Measurements from ENCODE around the gene CHST15.
"Not testable (repeated sequence)": the region's sequence is repeated elsewhere in the genome, so short reads cannot be mapped to it uniquely, and the experiment has no call there.

Gene CHST15

DNA sequence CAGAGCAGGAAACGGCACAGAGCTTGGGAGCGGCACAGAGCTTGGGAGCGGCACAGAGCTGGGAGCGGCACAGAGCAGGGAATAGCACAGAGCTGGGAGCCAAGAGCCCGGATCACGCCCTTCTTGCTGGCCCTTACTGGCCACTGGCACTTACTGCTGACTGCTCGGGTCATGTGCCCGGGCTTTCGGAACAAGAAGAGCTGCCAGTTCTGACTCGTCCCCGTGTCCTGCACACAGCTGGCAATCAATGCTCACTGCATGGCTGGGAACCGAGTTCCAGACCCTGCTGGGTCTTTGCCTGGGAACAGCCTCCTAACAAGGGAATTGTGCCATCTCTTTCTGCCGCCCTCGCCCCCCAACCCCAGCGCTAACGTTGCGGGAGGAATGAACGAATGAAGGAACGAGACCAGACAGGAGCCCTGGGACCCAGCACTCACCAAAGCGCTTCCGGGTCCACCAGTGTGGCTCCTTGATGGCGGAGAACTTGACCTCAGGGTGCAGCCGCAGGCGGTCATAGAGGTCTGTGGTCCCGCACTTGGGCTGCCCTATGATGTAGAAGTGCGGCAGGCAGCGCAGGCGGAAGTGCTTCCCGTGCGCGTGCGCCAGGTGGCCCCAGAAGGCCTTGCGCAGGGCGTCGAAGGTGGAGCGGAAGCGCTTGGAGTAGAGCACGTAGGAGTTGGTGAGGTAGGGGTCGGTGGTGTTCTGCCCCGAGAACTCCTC is 49.1 kb downstream of the CHST15 start:
- no peak for DNase-seq (ENCODE audit: low read depth)

DNA sequence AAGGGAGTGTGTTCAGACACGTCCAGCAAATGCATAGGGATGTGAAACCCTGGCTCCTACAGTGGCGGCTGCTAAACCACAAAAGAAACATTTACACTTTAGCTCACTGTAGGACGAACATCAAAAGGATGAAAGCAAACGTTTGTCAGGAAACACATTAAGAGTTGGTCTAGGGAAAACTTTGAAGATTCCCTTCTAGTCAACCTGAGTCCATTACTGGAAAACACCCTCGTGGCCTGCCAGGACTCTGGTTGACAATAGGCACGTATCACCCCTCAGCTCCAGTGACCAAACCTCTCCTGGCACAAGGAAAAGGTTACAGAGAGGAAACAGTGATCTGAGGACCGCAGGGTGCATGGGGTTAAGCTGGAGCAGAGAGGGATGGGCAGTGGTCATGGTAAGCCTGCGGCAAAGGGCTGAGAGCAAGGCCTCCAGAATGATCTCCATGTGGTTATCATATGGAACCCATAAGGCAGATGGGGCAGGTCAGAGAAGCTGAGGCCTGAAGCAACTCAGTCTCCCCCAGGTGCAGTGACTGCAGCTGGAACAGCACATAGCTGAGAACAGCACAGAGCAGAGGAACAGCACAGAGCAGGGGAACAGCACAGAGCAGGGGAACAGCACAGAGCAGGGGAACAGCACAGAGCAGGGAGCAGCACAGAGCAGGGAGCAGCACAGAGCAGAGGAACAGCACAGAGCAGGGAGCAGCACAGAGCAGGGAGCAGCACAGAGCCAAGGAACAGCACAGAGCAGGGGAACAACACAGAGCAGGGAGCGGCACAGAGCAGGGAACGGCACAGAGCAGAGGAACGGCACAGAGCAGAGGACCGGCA is 49.9 kb downstream of the CHST15 start:
- DNase-seq (ENCODE audit: low read depth) = no peak

DNA sequence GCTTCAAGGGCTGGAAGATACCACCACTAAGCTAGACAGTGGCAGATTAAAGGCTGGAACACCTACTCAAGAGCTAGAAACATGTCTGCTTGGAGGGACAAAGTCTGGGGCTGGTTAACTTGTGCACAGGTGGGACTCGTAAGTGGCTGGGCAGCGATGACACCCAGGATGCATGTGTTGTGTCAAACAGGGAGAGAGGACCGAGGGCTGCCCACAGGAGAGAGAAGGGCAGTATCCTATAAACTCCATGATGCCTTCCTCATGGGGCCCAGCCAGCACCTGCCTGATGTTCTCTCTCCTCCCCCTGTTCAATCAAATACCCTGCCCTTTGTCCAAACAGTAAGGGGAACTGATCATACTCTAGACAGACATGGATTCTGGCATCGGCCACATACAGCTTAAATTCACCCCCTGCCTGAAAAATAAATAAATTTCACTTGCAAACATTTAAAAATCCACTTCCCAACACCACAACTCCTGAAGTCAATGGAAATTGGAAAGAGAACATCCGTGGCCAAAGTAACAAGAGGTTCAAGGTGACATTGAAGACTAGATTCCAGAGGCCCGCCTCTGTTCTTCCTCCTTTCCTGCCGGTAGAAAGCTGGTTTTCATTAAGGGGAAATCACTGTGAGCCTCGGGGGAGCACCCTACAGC is 50.6 kb downstream of the CHST15 start:
- no peak for DNase-seq (ENCODE audit: low read depth)

DNA sequence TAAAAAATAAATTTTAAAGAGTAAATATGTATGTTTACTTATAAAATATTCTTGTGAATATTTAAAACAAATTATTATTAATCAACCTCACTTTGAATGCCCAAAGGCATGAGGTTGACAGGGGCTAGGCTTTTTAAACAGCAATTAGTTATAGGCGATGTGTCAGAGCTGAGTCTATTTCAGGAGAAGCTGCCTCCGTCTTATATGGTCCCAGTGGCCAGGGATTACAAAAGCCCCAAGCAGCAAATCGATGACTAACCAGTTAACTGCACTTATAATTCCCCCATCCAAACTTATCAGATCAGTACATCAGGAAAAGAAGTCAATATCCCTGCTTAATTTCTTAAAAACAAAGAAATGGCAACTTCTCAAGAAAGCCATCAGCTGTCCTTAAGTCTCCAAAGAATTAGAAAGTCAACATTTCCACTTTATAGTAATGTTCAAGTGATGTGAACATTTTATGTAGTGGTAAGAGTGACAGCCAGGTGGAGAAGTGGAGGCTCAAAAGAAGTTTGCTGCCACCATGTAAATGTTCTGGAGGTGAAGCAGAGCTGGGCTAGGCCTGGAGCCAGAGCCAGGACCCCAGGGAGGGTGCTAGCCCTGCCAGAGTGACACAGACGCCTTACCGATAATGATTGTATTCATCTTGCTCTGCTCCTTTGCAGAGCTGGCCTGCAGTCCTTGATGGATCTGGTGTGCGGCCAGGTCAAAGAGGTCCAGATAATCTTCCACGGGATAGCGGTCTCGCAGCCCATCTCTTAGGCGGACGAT is 51.5 kb downstream of the CHST15 start:
- no peak for DNase-seq (ENCODE audit: low read depth)

DNA sequence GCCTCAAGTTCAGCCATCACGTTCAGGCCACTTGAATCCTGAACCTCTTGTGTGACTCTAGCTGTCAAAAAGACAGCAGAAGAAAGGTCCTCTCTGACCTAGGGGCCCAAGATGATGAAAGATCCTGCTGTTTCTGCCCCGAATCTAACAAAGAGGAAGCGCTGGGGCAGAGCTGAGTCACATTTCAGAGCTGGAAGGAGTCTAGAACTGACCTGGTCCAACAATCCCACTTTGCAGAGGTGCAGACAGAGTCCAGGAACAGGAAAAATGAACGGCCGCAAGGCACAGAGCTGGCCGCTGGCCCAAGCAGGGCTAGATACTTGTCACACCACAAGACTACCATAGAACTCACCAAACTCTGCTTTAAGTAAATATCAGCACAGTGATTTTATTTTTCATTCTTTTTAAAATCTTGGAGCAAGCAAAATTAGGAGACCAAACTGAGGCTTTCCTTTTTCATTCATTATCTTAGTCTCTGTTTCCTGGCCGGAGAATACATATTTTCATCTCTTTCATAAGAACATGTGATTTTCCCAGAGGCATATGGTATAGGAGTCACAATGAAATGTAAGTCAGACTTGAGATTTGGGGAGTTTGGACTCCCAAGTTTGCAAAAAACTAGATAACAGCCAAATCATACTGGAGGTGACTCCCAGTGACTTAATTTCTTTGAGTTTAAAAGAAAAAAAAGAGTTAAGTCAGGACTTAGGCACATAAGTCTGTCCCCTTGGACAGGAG is 52.8 kb downstream of the CHST15 start:
- DNase-seq (ENCODE audit: low read depth) = no peak

DNA sequence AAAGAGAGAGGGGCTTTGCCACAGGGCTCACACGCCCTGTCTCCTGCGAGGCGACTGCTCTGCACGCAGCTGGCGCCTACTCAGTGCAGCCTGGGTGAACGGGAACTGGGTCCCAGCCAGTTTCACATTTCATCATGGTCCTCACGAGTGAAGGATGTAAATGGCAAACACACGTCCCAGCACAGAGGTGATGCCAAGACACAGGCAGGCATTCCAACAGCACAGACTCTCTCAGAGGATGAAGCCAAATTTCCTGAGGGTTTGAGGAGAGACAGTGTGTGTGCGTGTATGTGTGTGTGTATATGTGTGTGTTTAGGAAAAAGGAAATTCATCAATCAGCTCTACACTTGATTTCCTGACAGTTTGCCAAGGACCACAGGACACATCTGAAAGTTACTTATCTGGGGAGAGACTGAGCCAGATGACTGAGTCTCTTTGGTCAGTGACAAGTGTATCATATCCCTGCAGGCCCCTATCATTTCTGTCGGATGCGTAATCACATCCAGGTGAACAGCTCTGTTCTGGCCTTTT is 53.9 kb downstream of the CHST15 start:
- DNase-seq (ENCODE audit: low read depth) = no peak

DNA sequence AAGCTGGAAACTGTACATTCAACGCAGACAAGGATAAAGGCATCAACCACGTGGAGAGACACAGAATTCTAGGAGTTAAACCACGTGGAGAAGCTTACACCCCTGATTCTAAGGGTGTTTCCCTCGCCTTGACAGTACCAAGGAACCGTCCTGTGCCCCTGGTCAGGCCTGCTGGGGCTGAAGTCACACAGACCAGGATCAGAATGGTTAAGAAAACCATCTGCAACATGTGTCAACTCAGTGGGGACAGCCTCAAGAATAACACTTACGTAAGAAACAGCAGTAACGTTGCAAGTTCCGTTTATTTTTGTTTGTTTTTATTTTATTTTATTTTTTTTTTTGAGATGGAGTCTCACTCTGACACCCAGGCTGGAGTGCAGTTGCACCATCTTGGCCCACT is 55.6 kb downstream of the CHST15 start:
- DNase-seq (ENCODE audit: low read depth) = no peak

DNA sequence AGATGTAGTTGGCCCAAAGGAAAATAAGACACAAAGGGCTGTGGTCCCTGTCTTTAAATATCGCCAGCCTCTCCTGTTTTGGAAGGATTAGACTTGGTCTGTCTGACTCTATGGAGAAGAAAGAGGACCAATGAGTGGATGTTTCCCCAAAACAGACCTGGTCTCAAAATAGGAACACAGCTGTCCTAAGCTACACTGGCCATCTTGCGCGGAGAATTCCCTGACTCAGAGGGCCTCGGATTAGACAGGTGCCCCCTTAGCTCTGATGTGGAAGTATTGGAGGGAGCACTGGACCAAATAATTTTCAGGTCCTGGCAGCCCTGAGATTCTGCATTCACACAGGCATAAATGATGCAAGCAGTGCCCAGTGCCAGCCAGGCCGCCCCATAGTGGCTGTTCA is 56.1 kb downstream of the CHST15 start:
- DNase-seq (ENCODE audit: low read depth) = no peak

DNA sequence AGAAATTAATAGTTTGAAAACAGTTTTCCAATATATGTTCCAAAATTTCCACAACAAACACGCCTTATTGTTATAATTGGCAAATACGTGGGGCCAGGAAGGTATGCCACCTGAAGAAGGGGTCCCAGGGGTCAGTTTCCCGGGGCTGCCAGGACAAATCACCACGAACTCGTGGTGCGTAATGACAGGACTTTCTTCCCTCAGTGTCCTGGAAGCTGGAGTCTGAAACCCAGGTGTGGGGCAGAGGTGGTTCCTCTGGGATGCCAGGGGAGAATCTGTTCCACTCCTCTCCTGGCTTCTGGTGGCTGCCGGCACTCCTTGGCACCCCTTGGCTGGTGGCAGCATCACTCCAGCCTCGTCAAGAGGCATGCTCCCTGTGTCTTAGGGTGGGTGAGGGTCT is 56.7 kb downstream of the CHST15 start:
- no peak for DNase-seq (ENCODE audit: low read depth)

DNA sequence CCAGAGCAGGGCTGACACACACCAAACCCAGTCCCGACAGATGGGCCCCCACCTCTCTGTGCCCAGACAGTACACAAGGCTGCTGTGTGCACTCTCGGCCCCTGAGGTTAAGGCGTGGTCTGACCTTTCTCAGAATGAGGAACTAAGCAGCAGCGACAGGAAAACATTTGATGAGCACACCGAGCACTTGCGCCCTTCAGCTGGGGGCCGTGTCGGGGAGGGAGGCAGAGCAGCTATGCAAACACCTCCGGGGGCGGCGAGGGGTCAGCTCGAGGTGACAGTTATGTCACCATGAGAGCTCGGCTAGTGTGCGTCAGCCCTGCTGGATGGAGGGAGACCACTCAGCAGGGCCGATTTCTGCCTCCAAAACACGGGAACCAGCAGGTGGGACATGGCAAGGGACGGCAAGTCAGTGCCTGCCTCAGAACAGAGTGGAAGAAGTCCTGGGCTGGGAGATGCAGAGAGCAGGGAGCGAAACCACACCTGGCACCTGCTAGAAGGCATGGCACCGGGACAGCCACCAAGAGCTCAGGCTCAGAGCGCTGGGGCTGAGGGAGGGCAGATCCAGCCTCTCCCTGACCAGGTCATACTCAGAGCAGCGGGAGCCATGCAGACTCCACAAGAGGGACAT is 57.4 kb downstream of the CHST15 start:
- no peak for DNase-seq (ENCODE audit: low read depth)

DNA sequence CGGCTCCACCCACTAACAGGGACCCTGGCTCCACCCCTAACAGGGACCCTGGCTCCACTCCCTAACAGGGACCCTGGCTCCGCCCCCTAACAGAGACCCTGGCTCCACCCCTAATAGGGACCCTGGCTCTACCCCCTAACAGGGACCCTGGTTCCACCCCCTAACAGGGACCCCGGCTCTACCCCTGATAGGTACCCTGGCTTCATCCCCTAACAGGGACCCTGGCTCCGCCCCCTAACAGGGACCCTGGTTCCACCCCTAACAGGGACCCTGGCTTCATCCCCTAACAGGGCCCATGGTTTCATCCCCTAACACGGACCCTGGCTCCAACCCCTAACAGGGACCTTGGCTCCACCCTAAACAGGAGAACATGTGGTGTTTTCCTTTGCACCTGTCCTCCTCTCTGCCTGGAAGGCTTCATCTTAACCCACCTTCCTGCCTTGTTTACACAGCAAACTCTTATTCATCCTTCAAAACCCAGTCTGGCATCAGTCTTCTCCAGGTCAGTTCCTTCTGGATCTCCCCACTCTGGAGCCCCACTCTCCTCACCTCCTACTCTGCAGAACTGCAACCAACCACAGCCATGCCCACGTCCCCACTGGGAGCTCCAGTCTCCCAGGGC is 58.0 kb downstream of the CHST15 start:
- no peak for DNase-seq (ENCODE audit: low read depth)

DNA sequence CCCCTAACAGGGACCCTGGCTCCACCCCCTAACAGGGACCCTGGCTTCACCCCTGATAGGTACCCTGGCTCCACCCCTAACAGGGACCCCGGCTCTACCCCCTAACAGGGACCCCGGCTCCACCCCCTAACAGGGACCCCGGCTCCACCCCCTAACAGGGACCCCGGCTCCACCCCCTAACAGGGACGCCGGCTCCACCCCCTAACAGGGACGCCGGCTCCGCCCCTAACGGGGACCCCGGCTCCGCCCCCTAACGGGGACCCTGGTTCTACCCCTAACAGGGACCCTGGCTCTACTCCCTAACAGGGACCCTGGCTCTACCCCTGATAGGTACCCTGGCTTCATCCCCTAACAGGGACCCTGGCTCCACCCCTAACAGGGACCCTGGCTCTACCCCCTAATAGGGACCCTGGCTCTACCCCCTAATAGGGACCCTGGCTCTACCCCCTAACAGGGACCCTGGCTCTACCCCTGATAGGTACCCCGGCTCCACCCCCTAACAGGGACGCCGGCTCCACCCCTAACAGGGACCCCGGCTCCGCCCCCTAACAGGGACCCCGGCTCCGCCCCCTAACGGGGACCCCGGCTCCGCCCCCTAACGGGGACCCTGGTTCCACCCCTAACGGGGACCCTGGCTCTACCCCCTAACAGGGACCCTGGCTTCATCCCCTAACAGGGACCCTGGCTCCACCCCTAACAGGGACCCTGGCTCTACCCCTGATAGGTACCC is 58.7 kb downstream of the CHST15 start:
- not testable (repeated sequence) for DNase-seq (ENCODE audit: low read depth)

DNA sequence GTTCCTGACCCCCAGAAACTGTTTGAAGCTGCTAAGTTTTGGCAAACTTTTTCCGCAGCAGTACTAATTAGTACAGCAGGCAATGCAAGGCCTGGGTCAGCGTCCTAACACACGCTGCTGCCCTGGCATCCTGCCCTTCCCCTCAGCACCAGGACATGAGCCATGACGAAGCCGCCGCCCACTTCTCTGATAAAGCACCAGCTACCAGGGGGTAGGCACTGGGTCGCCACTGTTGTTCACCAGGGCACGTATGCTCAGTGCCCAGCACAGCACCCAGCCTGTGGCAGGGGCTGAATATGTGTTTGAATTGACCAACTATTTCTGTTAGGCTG is 59.5 kb downstream of the CHST15 start:
- no peak for DNase-seq (ENCODE audit: low read depth)

DNA sequence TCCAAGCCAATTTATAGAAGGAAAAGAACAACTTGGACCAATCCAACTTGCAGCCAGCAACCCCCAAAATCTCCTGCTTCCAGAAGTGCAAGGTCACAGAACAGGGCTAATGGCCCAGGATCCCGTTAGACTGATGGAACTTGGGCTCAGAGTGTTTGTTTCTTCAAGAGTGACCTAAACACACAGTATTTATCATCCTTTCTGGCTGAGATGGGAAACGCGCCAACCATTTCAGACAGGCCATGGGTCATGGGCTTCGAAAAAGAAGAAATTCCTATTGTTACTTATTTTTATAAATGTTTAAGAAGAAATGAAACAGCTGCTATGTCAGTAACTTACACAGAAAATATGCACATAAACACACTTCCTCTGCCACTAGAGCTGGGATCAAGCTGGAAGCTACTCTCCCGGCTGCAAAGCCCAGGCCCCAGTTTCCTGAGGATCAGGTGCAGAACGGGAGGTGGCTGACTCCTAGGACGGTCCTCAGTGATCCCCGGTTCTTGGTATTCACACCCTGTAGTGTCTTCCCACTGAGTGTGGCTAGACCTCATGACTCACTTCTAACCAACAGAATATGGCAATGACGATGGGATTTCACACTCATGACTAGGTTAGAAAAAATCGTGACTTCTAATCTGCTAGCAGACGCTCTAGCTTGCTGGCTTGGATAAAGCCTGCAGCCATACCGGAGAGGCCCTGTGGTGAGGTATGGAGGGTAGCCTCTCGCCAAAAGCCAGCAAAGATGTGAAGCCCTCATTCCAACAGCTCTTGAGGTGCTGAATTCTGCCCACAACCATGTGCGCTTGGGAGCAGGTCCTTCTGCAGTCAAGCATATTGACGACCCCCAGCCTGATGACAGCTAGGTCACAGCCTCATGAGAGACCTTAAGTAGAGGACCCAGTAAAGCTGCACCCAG is 60.2 kb downstream of the CHST15 start:
- DNase-seq (ENCODE audit: low read depth) = no peak

DNA sequence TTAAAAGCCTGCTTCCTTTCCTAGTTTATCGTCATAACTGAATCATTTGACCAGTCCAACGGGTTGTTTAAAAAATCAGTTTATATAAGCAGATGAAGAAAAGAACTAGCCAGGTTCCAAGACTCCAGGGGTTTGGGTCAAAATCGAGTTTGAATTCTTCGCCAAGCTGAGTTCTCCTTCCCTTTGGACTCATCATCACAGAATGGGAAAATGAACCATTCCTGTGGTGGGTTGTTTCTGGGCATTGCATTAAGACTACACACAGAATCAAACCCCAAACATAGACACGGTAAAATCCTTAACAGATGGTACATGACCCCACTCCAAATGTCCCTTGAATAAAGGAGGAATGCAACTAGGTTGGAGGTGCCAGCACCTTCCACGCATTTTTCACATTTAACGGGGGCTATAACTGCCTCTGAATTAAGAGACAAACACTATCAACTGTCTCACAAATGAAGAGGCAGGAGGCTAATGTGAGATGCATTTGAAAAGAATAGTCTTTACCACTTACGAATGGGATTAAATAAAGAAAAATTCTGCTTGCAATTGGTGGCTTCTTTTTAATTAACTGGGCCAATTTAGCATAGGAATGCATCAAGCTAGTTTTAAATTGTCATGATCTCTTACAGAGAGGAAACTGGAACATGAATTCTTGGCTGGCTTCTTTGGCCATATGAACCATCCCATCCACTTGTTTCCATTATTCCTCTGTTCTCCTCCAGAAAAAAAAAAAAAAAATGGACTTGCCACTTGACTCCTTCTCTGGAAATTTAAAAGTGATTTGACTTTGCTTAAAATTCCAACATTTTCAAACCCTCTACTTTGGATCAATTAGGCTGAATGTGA is 61.1 kb downstream of the CHST15 start:
- no peak for DNase-seq (ENCODE audit: low read depth)

DNA sequence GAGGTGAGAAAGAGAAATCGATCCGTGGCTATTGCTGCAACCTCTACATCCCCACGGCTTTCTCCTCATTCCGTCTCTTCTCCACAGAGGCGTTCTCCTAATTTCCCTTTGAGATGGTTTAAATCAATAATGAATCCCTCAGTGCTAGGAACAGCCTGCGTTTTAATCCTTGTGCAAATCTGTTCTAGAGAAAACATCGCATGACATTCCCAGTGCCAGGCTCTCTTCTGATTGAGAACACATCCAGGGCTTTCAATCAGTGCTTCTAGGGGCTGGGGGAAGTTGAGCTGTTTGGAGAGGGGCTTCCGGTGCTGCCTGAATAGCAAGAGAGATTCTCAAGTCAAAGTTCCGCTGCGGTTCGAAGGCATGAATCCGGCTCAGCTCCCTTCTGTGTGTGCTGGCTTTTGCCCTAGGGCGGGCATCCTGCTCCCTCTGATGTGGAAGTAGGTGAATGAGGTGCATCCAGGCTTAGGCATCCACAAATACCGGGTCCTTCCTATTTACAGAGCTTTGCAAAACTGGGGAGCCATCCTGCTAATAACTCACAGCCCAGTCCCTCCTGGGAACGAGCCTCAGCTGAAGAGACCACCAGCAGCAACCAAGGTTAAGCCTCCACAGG is 62.8 kb downstream of the CHST15 start:
- DNase-seq (ENCODE audit: low read depth) = no peak

DNA sequence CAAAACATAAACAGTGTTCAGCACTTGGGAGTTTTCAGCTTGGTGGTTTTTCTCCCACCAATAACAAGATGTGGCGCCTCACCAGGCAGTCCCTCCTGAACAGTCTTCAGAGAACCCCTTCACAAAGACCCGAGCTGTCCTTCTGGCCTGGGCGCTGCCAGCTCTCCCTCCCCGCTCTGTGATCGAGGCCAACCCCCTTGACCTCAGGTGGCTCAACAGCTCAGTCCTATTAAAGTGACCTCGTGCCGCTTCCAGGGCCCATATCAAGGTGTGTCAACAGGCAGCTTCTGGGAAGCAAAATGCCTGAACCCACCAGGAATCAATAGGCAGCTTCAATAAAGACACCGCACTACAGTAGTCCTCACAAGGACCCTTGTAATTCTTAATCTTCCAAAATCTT is 63.3 kb downstream of the CHST15 start:
- DNase-seq (ENCODE audit: low read depth) = no peak

Measured in GM04504 (cell line).